Esophagus muscularis mucosa (tissue), 4 donors: ENCODE measurements around the gene SLC23A2.

Experiments
- EP300 ChIP-seq: sonication (generic); formaldehyde crosslinking; IDR thresholded peaks from one replicate; pipeline ENCODE4 v1.6.1; 2017; ENCODE audit warnings: antibody characterized with exemption
- POLR2A ChIP-seq: fragments of 450-650 bp; IDR thresholded peaks from one replicate; pipeline ENCODE4 v1.6.1; 2017; ENCODE audit warnings: antibody characterized with exemption, moderate library complexity, mild to moderate bottlenecking, low read depth
- POLR2AphosphoS5 ChIP-seq, 2 donors: sonication (generic); formaldehyde crosslinking; IDR thresholded peaks; one replicate each; pipeline ENCODE4 v1.6.1; 2017; ENCODE audit warnings: antibody characterized with exemption in 2 of 2
- TF ChIP-seq, protein P1 (sequence below), 3 experiments: fragments of 200-600 bp in 2 of 3; fragments of 450-650 bp in 1 of 3; sonication (generic) in 2 of 3; IDR thresholded peaks; one replicate each; pipeline ENCODE4 v1.5.1; 2017 to 2019; ENCODE audit warnings: antibody characterized with exemption in 3 of 3, mild to moderate bottlenecking in 2 of 3, moderate library complexity in 1 of 3

DNA sequence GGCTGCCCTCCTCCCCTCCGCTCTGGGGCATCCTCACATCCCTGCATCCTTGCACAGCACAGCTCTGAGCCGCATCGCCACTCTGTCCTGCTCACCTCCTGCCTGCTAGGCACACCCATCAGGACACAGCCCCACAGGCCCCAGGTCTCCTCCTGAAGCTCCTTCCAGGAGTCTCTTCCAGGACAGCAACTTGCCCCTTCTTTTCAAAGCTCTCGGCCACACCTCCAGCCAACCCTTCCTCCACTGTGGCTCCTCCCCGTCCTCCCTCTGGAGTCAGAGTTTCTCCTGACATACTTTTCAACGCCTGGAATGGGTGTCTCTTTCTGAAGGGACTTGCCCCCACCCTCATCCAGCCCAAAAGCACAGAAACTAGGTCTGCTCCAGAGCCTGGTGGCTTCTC is 77.3 kb downstream of the SLC23A2 start:
- TF ChIP-seq, protein P1, sequence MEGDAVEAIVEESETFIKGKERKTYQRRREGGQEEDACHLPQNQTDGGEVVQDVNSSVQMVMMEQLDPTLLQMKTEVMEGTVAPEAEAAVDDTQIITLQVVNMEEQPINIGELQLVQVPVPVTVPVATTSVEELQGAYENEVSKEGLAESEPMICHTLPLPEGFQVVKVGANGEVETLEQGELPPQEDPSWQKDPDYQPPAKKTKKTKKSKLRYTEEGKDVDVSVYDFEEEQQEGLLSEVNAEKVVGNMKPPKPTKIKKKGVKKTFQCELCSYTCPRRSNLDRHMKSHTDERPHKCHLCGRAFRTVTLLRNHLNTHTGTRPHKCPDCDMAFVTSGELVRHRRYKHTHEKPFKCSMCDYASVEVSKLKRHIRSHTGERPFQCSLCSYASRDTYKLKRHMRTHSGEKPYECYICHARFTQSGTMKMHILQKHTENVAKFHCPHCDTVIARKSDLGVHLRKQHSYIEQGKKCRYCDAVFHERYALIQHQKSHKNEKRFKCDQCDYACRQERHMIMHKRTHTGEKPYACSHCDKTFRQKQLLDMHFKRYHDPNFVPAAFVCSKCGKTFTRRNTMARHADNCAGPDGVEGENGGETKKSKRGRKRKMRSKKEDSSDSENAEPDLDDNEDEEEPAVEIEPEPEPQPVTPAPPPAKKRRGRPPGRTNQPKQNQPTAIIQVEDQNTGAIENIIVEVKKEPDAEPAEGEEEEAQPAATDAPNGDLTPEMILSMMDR (IDR thresholded peaks at IDR 0.05), result no peak
- TF ChIP-seq POLR2A (no peak), POLR2AphosphoS5 (IDR thresholded peaks at IDR 0.05) (no peak), EP300 (no peak)
